Testis (tissue), 3 donors: ENCODE results near the gene CAPN1. TPM values are rescaled to one million over a fixed set of nuclear protein-coding genes. Genes with fewer than 3 reads are reported as not detected.

Experiments used
- DNase-seq: peaks from one replicate; pipeline ENCODE4 v3.0.0-alpha.2; 2019
- H3K27ac ChIP-seq, 2 donors: fragments of 200-600 bp; sonication (generic); one replicate each; pipeline ENCODE4 v1.5.1; 2019
- H3K27me3 ChIP-seq: fragments of 200-600 bp; sonication (generic); one replicate; pipeline ENCODE4 v1.5.1; 2019
- H3K36me3 ChIP-seq: fragments of 200-600 bp; sonication (generic); one replicate; pipeline ENCODE4 v1.5.1; 2017; ENCODE audit warnings: low read depth; ENCODE audit errors: missing control alignments
- H3K4me1 ChIP-seq: fragments of 200-600 bp; sonication (generic); one replicate; pipeline ENCODE4 v1.5.1; 2019
- H3K4me3 ChIP-seq, 2 donors: fragments of 200-600 bp; sonication (generic); one replicate each; pipeline ENCODE4 v1.5.1; 2017 to 2019
- H3K9me3 ChIP-seq: fragments of 200-600 bp; sonication (generic); one replicate; pipeline ENCODE4 v1.5.1; 2017
- CTCF ChIP-seq, 3 experiments: fragments of 450-650 bp in 2 of 3; fragments of 200-600 bp in 1 of 3; sonication (generic) in 1 of 3; IDR thresholded peaks; one replicate each; pipeline ENCODE4 v1.5.1; 2016 to 2019; ENCODE audit warnings: antibody characterized with exemption in 3 of 3, mild to moderate bottlenecking in 2 of 3, moderate library complexity in 1 of 3
- POLR2A ChIP-seq: fragments of 450-650 bp; IDR thresholded peaks from one replicate; pipeline ENCODE4 v1.6.1; 2017; ENCODE audit warnings: antibody characterized with exemption, mild to moderate bottlenecking, moderate library complexity
- WGBS, 2 donors: methylation state at CpG; one replicate each; pipeline ENCODE4 v1.1.5; 2018; 5-methylcytosine and 5-hydroxymethylcytosine counted together
- intact Hi-C: fragments of 100-400 bp; cut with DNase I; formaldehyde crosslinking; loops from one replicate; pipeline ENCODE4 v1.15.1; 2023; ENCODE audit warnings: low total_unique reads
- polyA plus RNA-seq: library from polyadenylated mRNA; stranded (reverse); fragments of 350-450 nt; fragmentation: Illumina TruSeq; extraction: RNeasy Lipid Tissue Mini Kit (QIAGEN cat#74804); gene quantifications from one replicate; pipeline ENCODE4 v1.2.3, GENCODE V29; 2014; ENCODE audit warnings: low read depth, low replicate concordance; ENCODE audit not compliant: insufficient read depth
- total RNA-seq, 2 donors: library from RNA; depleted of rRNA; stranded (reverse); fragments of >200 nt; gene quantifications; one replicate each; pipeline ENCODE4 v1.2.3, GENCODE V29; 2016

CAPN1 gene
- total and polyA plus RNA-seq, 3 donors from 2014 or later = 27.3 to 85.3 (median 36.2) TPM

DNA sequence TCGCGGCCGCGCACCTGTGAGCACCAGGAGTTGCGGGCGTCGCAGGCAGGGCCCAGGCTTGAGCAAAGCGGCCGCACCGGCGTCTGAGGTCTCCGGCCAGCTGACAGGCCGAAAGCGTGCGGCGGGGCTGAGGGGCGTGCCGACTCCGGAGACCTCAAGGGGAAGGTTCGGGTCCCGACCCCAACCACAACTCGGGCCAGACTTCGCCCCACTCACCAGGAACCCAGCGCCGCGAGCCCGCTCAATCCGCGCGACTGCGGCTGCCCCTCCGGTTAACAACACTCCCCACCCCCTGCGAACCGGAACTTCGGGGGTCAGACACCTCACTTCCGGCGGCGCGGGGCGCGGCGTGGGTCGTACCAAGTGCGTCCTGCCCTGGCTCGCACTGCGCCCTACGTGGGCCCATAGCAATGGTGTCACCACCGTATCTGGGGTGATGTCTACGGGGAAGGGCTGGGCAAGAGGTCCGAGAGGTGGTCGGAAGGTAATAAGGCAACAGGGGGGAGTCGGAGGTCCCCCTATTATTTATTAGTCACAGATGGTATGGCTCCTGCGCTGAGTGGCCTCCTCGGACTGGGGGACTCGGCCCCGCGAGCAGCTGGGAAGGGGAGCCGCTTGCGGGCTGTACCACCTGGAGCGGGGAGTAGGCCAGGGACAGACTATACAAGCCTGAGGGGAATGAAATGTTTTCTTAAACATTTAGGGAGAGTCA, 47.3 kb upstream of the CAPN1 start, which contains the start of gene SYVN1:
TSS of gene SYVN1 (minus strand) at position 280 of the 712 bp plus-strand sequence. CDS start 918 bp downstream, outside the sequence.
- H3K4me3 ChIP-seq = peak within 1 kb of the TSS; percentile 89 to 92
- no peaks in the 10 kb centered on the region for H3K36me3 ChIP-seq
- DNase-seq = peak; percentile 94
- H3K27ac ChIP-seq = peak within 1 kb of the TSS; percentile 95 to 98
- 0% methylated on average over 12 to 54 of the region's 60 CpGs for WGBS, 2 donors
- H3K27me3 ChIP-seq = no peaks in the 10 kb centered on the region
- intact Hi-C loops = no loop called here
- TF ChIP-seq POLR2A (peak; percentile 84), CTCF (IDR thresholded peaks at IDR 0.05) (peak in 2 of 3 experiments; percentile 7 to 17)
- H3K4me1 ChIP-seq = peaks cover 24% of the 10 kb centered on the region
- no peaks in the 10 kb centered on the region for H3K9me3 ChIP-seq

- intact Hi-C loops = no loop called here
- H3K4me3 ChIP-seq = peak overlapping the region; percentile 89 to 92
Measured at GRCh38 chr11:65134952-65135632, 46.6 kb upstream of the CAPN1 start.

GRCh38 chr11:65135633-65136145, 46.0 kb upstream of the CAPN1 start:
- H3K9me3 ChIP-seq = no peaks in the 10 kb centered on the region
- no peak for DNase-seq
- H3K27ac ChIP-seq = peak overlapping the region; percentile 95 to 98
- peaks cover 24% of the 10 kb centered on the region for H3K4me1 ChIP-seq
- WGBS, 2 donors = 32 to 37% methylated on average over 11 of the region's 11 CpGs
- peak overlapping the region; percentile 89 to 92 for H3K4me3 ChIP-seq
- TF ChIP-seq POLR2A (no peak), CTCF (IDR thresholded peaks at IDR 0.05) (no peak)
- H3K27me3 ChIP-seq = no peaks in the 10 kb centered on the region
- no peaks in the 10 kb centered on the region for H3K36me3 ChIP-seq
- intact Hi-C loops = no loop called here

More at GRCh38 chr11:65134952-65135632, 46.6 kb upstream of the CAPN1 start:
- Histone ChIP-seq H3K4me1 (peaks cover 24% of the 10 kb centered on the region), H3K27me3 (no peaks in the 10 kb centered on the region), H3K27ac (peak overlapping the region; percentile 95 to 98), H3K36me3 (no peaks in the 10 kb centered on the region), H3K9me3 (no peaks in the 10 kb centered on the region)
- WGBS, 2 donors = 1 to 3% methylated on average over 18 to 24 of the region's 24 CpGs
- no peak for TF ChIP-seq POLR2A
- TF ChIP-seq CTCF (IDR thresholded peaks at IDR 0.05) = no peak
- peak; percentile 96 for DNase-seq

- no peak for TF ChIP-seq CTCF (IDR thresholded peaks at IDR 0.05)
- TF ChIP-seq POLR2A = no peak
- no peak for DNase-seq
- H3K27ac ChIP-seq = no peak overlapping the region
- H3K36me3 ChIP-seq = no peaks in the 10 kb centered on the region
- H3K4me1 ChIP-seq = peaks cover 24% of the 10 kb centered on the region
- no peaks in the 10 kb centered on the region for H3K9me3 ChIP-seq
- intact Hi-C loops = no loop called here
- 61 to 89% methylated on average over 15 of the region's 15 CpGs for WGBS, 2 donors
- H3K27me3 ChIP-seq = no peaks in the 10 kb centered on the region
- no peak overlapping the region for H3K4me3 ChIP-seq
Measured at GRCh38 chr11:65136515-65137096, 45.1 kb upstream of the CAPN1 start.
